Stimulated activated naive CD8-positive, alpha-beta T cell treated with anti-CD3 and anti-CD28 coated beads, Interleukin-15, Interleukin-2, amounts not matched to agents 100 ng/mL and 50 ng/mL, for 24 hours (primary cell): ENCODE data around the gene RHOBTB3.
"Not testable (repeated sequence)": the region's sequence is repeated elsewhere in the genome, so short reads cannot be mapped to it uniquely, and the experiment has no call there.

ENCODE experiments used
- H3K27ac Mint-ChIP-seq: one replicate; pipeline ENCODE4 v1.8.0; 2021; ENCODE audit warnings: mild to moderate bottlenecking, mixed read lengths
- H3K27me3 Mint-ChIP-seq: one replicate; pipeline ENCODE4 v1.8.0; 2021; ENCODE audit warnings: mixed read lengths
- H3K36me3 Mint-ChIP-seq: one replicate; pipeline ENCODE4 v1.8.0; 2021; ENCODE audit warnings: low read depth, mixed read lengths
- H3K4me1 Mint-ChIP-seq: one replicate; pipeline ENCODE4 v1.8.0; 2021; ENCODE audit warnings: low read depth, mixed read lengths
- H3K4me3 Mint-ChIP-seq: one replicate; pipeline ENCODE4 v1.8.0; 2021; ENCODE audit warnings: mild to moderate bottlenecking, mixed read lengths
- H3K9me3 Mint-ChIP-seq: one replicate; pipeline ENCODE4 v1.8.0; 2021; ENCODE audit warnings: mixed read lengths

Gene RHOBTB3

GRCh38 chr5:95709967-95710650 is 21.0 kb upstream of the RHOBTB3 start:
- Mint-ChIP-seq H3K36me3 (no peaks in the 10 kb centered on the region), H3K27me3 (peaks cover 8% of the 10 kb centered on the region), H3K27ac (no peak overlapping the region), H3K4me3 (no peak overlapping the region), H3K9me3 (no peaks in the 10 kb centered on the region), H3K4me1 (peaks cover 18% of the 10 kb centered on the region)

- H3K36me3 Mint-ChIP-seq, H3K27me3 Mint-ChIP-seq, H3K9me3 Mint-ChIP-seq, H3K27ac Mint-ChIP-seq, H3K4me3 Mint-ChIP-seq: not testable (repeated sequence)
- H3K4me1 Mint-ChIP-seq = peaks cover 18% of the 10 kb centered on the region
Measured at GRCh38 chr5:95710651-95711500, 20.3 kb upstream of the RHOBTB3 start.

GRCh38 chr5:95711501-95712346 is 19.4 kb upstream of the RHOBTB3 start:
- Mint-ChIP-seq H3K27me3 (peaks cover 8% of the 10 kb centered on the region), H3K4me3 (no peak overlapping the region)

GRCh38 chr5:95712347-95712958 is 18.7 kb upstream of the RHOBTB3 start:
- H3K4me3 Mint-ChIP-seq = no peak overlapping the region
- peaks cover 18% of the 10 kb centered on the region for H3K4me1 Mint-ChIP-seq
- no peaks in the 10 kb centered on the region for H3K36me3 Mint-ChIP-seq
- peaks cover 8% of the 10 kb centered on the region for H3K27me3 Mint-ChIP-seq
- H3K27ac Mint-ChIP-seq = no peak overlapping the region
- H3K9me3 Mint-ChIP-seq = no peaks in the 10 kb centered on the region

More at GRCh38 chr5:95711501-95712346, 19.4 kb upstream of the RHOBTB3 start:
- Mint-ChIP-seq H3K27ac (no peak overlapping the region), H3K9me3 (no peaks in the 10 kb centered on the region), H3K36me3 (no peaks in the 10 kb centered on the region), H3K4me1 (peaks cover 18% of the 10 kb centered on the region)

GRCh38 chr5:95713246-95713645 is 17.9 kb upstream of the RHOBTB3 start:
- H3K27ac Mint-ChIP-seq, H3K27me3 Mint-ChIP-seq, H3K36me3 Mint-ChIP-seq, H3K4me3 Mint-ChIP-seq, H3K9me3 Mint-ChIP-seq: not testable (repeated sequence)
- peaks cover 18% of the 10 kb centered on the region for H3K4me1 Mint-ChIP-seq

- Mint-ChIP-seq H3K4me1 (peaks cover 18% of the 10 kb centered on the region), H3K27me3 (peaks cover 5% of the 10 kb centered on the region), H3K9me3 (no peaks in the 10 kb centered on the region), H3K27ac (no peak overlapping the region), H3K36me3 (no peaks in the 10 kb centered on the region), H3K4me3 (no peak overlapping the region)
Measured at GRCh38 chr5:95713960-95714710, 17.0 kb upstream of the RHOBTB3 start.

- H3K9me3 Mint-ChIP-seq = no peaks in the 10 kb centered on the region
- peak overlapping the region; percentile 33 for H3K27ac Mint-ChIP-seq
- no peak overlapping the region for H3K4me3 Mint-ChIP-seq
Measured at GRCh38 chr5:95715799-95716461, 15.2 kb upstream of the RHOBTB3 start.

GRCh38 chr5:95717439-95717838 is 13.7 kb upstream of the RHOBTB3 start:
- Mint-ChIP-seq H3K36me3 (no peaks in the 10 kb centered on the region), H3K27ac (no peak overlapping the region)

More at GRCh38 chr5:95715799-95716461, 15.2 kb upstream of the RHOBTB3 start:
- Mint-ChIP-seq H3K27me3 (peaks cover 12% of the 10 kb centered on the region), H3K4me1 (peaks cover 18% of the 10 kb centered on the region), H3K36me3 (no peaks in the 10 kb centered on the region)

GRCh38 chr5:95718203-95718602 is 12.9 kb upstream of the RHOBTB3 start:
- no peaks in the 10 kb centered on the region for H3K9me3 Mint-ChIP-seq

More at GRCh38 chr5:95717439-95717838, 13.7 kb upstream of the RHOBTB3 start:
- Mint-ChIP-seq H3K4me3 (no peak overlapping the region), H3K4me1 (peaks cover 11% of the 10 kb centered on the region), H3K9me3 (no peaks in the 10 kb centered on the region), H3K27me3 (peaks cover 16% of the 10 kb centered on the region)

GRCh38 chr5:95718738-95719137 is 12.4 kb upstream of the RHOBTB3 start:
- H3K4me3 Mint-ChIP-seq = no peak overlapping the region
- H3K27ac Mint-ChIP-seq = no peak overlapping the region
- H3K9me3 Mint-ChIP-seq = no peaks in the 10 kb centered on the region
- peaks cover 4% of the 10 kb centered on the region for H3K4me1 Mint-ChIP-seq
- H3K36me3 Mint-ChIP-seq = no peaks in the 10 kb centered on the region
- peaks cover 16% of the 10 kb centered on the region for H3K27me3 Mint-ChIP-seq

More at GRCh38 chr5:95718203-95718602, 12.9 kb upstream of the RHOBTB3 start:
- H3K4me1 Mint-ChIP-seq = peaks cover 7% of the 10 kb centered on the region
- no peaks in the 10 kb centered on the region for H3K36me3 Mint-ChIP-seq
- no peak overlapping the region for H3K4me3 Mint-ChIP-seq
- no peak overlapping the region for H3K27ac Mint-ChIP-seq
- peaks cover 16% of the 10 kb centered on the region for H3K27me3 Mint-ChIP-seq

- Mint-ChIP-seq H3K27ac (no peak overlapping the region), H3K9me3 (no peaks in the 10 kb centered on the region), H3K27me3 (peaks cover 16% of the 10 kb centered on the region), H3K4me3 (no peak overlapping the region), H3K36me3 (no peaks in the 10 kb centered on the region), H3K4me1 (no peaks in the 10 kb centered on the region)
Measured at GRCh38 chr5:95720094-95720786, 10.9 kb upstream of the RHOBTB3 start.

- peaks cover 7% of the 10 kb centered on the region for H3K4me1 Mint-ChIP-seq
- no peak overlapping the region for H3K4me3 Mint-ChIP-seq
- H3K27ac Mint-ChIP-seq = no peak overlapping the region
- H3K9me3 Mint-ChIP-seq = no peaks in the 10 kb centered on the region
- H3K27me3 Mint-ChIP-seq = peaks cover 16% of the 10 kb centered on the region
- H3K36me3 Mint-ChIP-seq = no peaks in the 10 kb centered on the region
Measured at GRCh38 chr5:95721582-95722295, 9.4 kb upstream of the RHOBTB3 start.
